ENCODE measurements around the gene ABCC11. TPM values are rescaled to one million over a fixed set of nuclear protein-coding genes. Genes with fewer than 3 reads are reported as not detected.

Gene ABCC11
- total and polyA plus RNA-seq, 2 donors: 0.14 to 0.23 TPM

GRCh38 chr16:48236286-48236685, 11.1 kb downstream of the ABCC11 start:
- 99% methylated on average over 1 of the region's 1 CpG for WGBS

GRCh38 chr16:48235556-48236136, 11.7 kb downstream of the ABCC11 start:
- no peak overlapping the region for H3K27ac ChIP-seq (ENCODE audit: low read depth in 1 of 2, low read length in 1 of 2)
- H3K4me3 ChIP-seq (ENCODE audit: low read length in 2 of 2): no peak overlapping the region
- no peaks in the 10 kb centered on the region for H3K4me1 ChIP-seq (ENCODE audit: control insufficient read depth in 2 of 2, insufficient read depth in 2 of 2, low read length in 2 of 2)
- H3K36me3 ChIP-seq (ENCODE audit: control insufficient read depth in 2 of 2, insufficient read depth in 2 of 2, low read length in 1 of 2): no peaks in the 10 kb centered on the region
- no peaks in the 10 kb centered on the region for H3K27me3 ChIP-seq (ENCODE audit: control insufficient read depth in 2 of 2, insufficient read depth in 1 of 2, low read length in 1 of 2)
- no peaks in the 10 kb centered on the region for H3K9me3 ChIP-seq (ENCODE audit: control insufficient read depth in 2 of 2, insufficient read depth in 1 of 2, low read length in 1 of 2)
- no peak for DNase-seq (ENCODE audit: low read depth in 6 of 9, low spot score in 9 of 9)
- WGBS: 93% methylated on average over 6 of the region's 6 CpGs

More at GRCh38 chr16:48236286-48236685, 11.1 kb downstream of the ABCC11 start:
- DNase-seq (ENCODE audit: low read depth in 6 of 9, low spot score in 9 of 9): no peak
- Histone ChIP-seq H3K9me3 (ENCODE audit: control insufficient read depth in 2 of 2, insufficient read depth in 1 of 2, low read length in 1 of 2) (no peaks in the 10 kb centered on the region), H3K27ac (ENCODE audit: low read depth in 1 of 2, low read length in 1 of 2) (no peak overlapping the region), H3K27me3 (ENCODE audit: control insufficient read depth in 2 of 2, insufficient read depth in 1 of 2, low read length in 1 of 2) (no peaks in the 10 kb centered on the region), H3K4me3 (ENCODE audit: low read length in 2 of 2) (no peak overlapping the region), H3K36me3 (ENCODE audit: control insufficient read depth in 2 of 2, insufficient read depth in 2 of 2, low read length in 1 of 2) (no peaks in the 10 kb centered on the region), H3K4me1 (ENCODE audit: control insufficient read depth in 2 of 2, insufficient read depth in 2 of 2, low read length in 2 of 2) (no peaks in the 10 kb centered on the region)

- Histone ChIP-seq H3K27ac (ENCODE audit: low read depth in 1 of 2, low read length in 1 of 2) (no peak overlapping the region), H3K4me3 (ENCODE audit: low read length in 2 of 2) (no peak overlapping the region)
These were observed 12.2 kb downstream of the ABCC11 start for GRCh38 chr16:48235058-48235555.

GRCh38 chr16:48234630-48235029, 12.7 kb downstream of the ABCC11 start:
- H3K27ac ChIP-seq (ENCODE audit: low read depth in 1 of 2, low read length in 1 of 2): no peak overlapping the region
- no peaks in the 10 kb centered on the region for H3K27me3 ChIP-seq (ENCODE audit: control insufficient read depth in 2 of 2, insufficient read depth in 1 of 2, low read length in 1 of 2)
- H3K9me3 ChIP-seq (ENCODE audit: control insufficient read depth in 2 of 2, insufficient read depth in 1 of 2, low read length in 1 of 2): no peaks in the 10 kb centered on the region
- no peak overlapping the region for H3K4me3 ChIP-seq (ENCODE audit: low read length in 2 of 2)
- no peak for DNase-seq (ENCODE audit: low read depth in 6 of 9, low spot score in 9 of 9)
- H3K36me3 ChIP-seq (ENCODE audit: control insufficient read depth in 2 of 2, insufficient read depth in 2 of 2, low read length in 1 of 2): no peaks in the 10 kb centered on the region
- H3K4me1 ChIP-seq (ENCODE audit: control insufficient read depth in 2 of 2, insufficient read depth in 2 of 2, low read length in 2 of 2): no peaks in the 10 kb centered on the region

More at GRCh38 chr16:48235058-48235555, 12.2 kb downstream of the ABCC11 start:
- no peak for DNase-seq (ENCODE audit: low read depth in 6 of 9, low spot score in 9 of 9)
- no peaks in the 10 kb centered on the region for H3K4me1 ChIP-seq (ENCODE audit: control insufficient read depth in 2 of 2, insufficient read depth in 2 of 2, low read length in 2 of 2)
- no peaks in the 10 kb centered on the region for H3K36me3 ChIP-seq (ENCODE audit: control insufficient read depth in 2 of 2, insufficient read depth in 2 of 2, low read length in 1 of 2)
- no peaks in the 10 kb centered on the region for H3K9me3 ChIP-seq (ENCODE audit: control insufficient read depth in 2 of 2, insufficient read depth in 1 of 2, low read length in 1 of 2)
- 93% methylated on average over 6 of the region's 6 CpGs for WGBS
- H3K27me3 ChIP-seq (ENCODE audit: control insufficient read depth in 2 of 2, insufficient read depth in 1 of 2, low read length in 1 of 2): no peaks in the 10 kb centered on the region

- Histone ChIP-seq H3K27ac (ENCODE audit: low read depth in 1 of 2, low read length in 1 of 2) (no peak overlapping the region), H3K36me3 (ENCODE audit: control insufficient read depth in 2 of 2, insufficient read depth in 2 of 2, low read length in 1 of 2) (no peaks in the 10 kb centered on the region), H3K9me3 (ENCODE audit: control insufficient read depth in 2 of 2, insufficient read depth in 1 of 2, low read length in 1 of 2) (no peaks in the 10 kb centered on the region), H3K27me3 (ENCODE audit: control insufficient read depth in 2 of 2, insufficient read depth in 1 of 2, low read length in 1 of 2) (no peaks in the 10 kb centered on the region), H3K4me1 (ENCODE audit: control insufficient read depth in 2 of 2, insufficient read depth in 2 of 2, low read length in 2 of 2) (no peaks in the 10 kb centered on the region), H3K4me3 (ENCODE audit: low read length in 2 of 2) (no peak overlapping the region)
- DNase-seq (ENCODE audit: low read depth in 6 of 9, low spot score in 9 of 9): no peak
- WGBS: over 99% methylated on average over 2 of the region's 2 CpGs
These were observed 14.8 kb downstream of the ABCC11 start for GRCh38 chr16:48232493-48233040.

GRCh38 chr16:48231727-48232492, 15.4 kb downstream of the ABCC11 start:
- Histone ChIP-seq H3K27ac (ENCODE audit: low read depth in 1 of 2, low read length in 1 of 2) (no peak overlapping the region), H3K4me1 (ENCODE audit: control insufficient read depth in 2 of 2, insufficient read depth in 2 of 2, low read length in 2 of 2) (no peaks in the 10 kb centered on the region), H3K9me3 (ENCODE audit: control insufficient read depth in 2 of 2, insufficient read depth in 1 of 2, low read length in 1 of 2) (no peaks in the 10 kb centered on the region), H3K27me3 (ENCODE audit: control insufficient read depth in 2 of 2, insufficient read depth in 1 of 2, low read length in 1 of 2) (no peaks in the 10 kb centered on the region), H3K4me3 (ENCODE audit: low read length in 2 of 2) (no peak overlapping the region), H3K36me3 (ENCODE audit: control insufficient read depth in 2 of 2, insufficient read depth in 2 of 2, low read length in 1 of 2) (no peaks in the 10 kb centered on the region)
- DNase-seq (ENCODE audit: low read depth in 6 of 9, low spot score in 9 of 9): peak in 6 of 9 donors; percentile 9 to 35 (median 18)
- 48% methylated on average over 11 of the region's 11 CpGs for WGBS

GRCh38 chr16:48225456-48225855, 21.9 kb downstream of the ABCC11 start:
- Histone ChIP-seq H3K36me3 (ENCODE audit: control insufficient read depth in 2 of 2, insufficient read depth in 2 of 2, low read length in 1 of 2) (no peaks in the 10 kb centered on the region), H3K4me3 (ENCODE audit: low read length in 2 of 2) (no peak overlapping the region), H3K27me3 (ENCODE audit: control insufficient read depth in 2 of 2, insufficient read depth in 1 of 2, low read length in 1 of 2) (no peaks in the 10 kb centered on the region), H3K9me3 (ENCODE audit: control insufficient read depth in 2 of 2, insufficient read depth in 1 of 2, low read length in 1 of 2) (no peaks in the 10 kb centered on the region), H3K27ac (ENCODE audit: low read depth in 1 of 2, low read length in 1 of 2) (no peak overlapping the region), H3K4me1 (ENCODE audit: control insufficient read depth in 2 of 2, insufficient read depth in 2 of 2, low read length in 2 of 2) (no peaks in the 10 kb centered on the region)
- DNase-seq (ENCODE audit: low read depth in 6 of 9, low spot score in 9 of 9): no peak
- 97% methylated on average over 5 of the region's 5 CpGs for WGBS

GRCh38 chr16:48223490-48223889, 23.8 kb downstream of the ABCC11 start:
- Histone ChIP-seq H3K4me3 (ENCODE audit: low read length in 2 of 2) (no peak overlapping the region), H3K27me3 (ENCODE audit: control insufficient read depth in 2 of 2, insufficient read depth in 1 of 2, low read length in 1 of 2) (no peaks in the 10 kb centered on the region), H3K4me1 (ENCODE audit: control insufficient read depth in 2 of 2, insufficient read depth in 2 of 2, low read length in 2 of 2) (no peaks in the 10 kb centered on the region), H3K27ac (ENCODE audit: low read depth in 1 of 2, low read length in 1 of 2) (no peak overlapping the region), H3K9me3 (ENCODE audit: control insufficient read depth in 2 of 2, insufficient read depth in 1 of 2, low read length in 1 of 2) (no peaks in the 10 kb centered on the region), H3K36me3 (ENCODE audit: control insufficient read depth in 2 of 2, insufficient read depth in 2 of 2, low read length in 1 of 2) (no peaks in the 10 kb centered on the region)
- 97% methylated on average over 4 of the region's 4 CpGs for WGBS
- DNase-seq (ENCODE audit: low read depth in 6 of 9, low spot score in 9 of 9): no peak

GRCh38 chr16:48220891-48221290, 26.4 kb downstream of the ABCC11 start:
- Histone ChIP-seq H3K4me1 (ENCODE audit: control insufficient read depth in 2 of 2, insufficient read depth in 2 of 2, low read length in 2 of 2) (no peaks in the 10 kb centered on the region), H3K4me3 (ENCODE audit: low read length in 2 of 2) (no peak overlapping the region)
- 88% methylated on average over 3 of the region's 3 CpGs for WGBS

More at GRCh38 chr16:48220891-48221290, 26.4 kb downstream of the ABCC11 start:
- Histone ChIP-seq H3K27me3 (ENCODE audit: control insufficient read depth in 2 of 2, insufficient read depth in 1 of 2, low read length in 1 of 2) (no peaks in the 10 kb centered on the region), H3K27ac (ENCODE audit: low read depth in 1 of 2, low read length in 1 of 2) (no peak overlapping the region), H3K36me3 (ENCODE audit: control insufficient read depth in 2 of 2, insufficient read depth in 2 of 2, low read length in 1 of 2) (no peaks in the 10 kb centered on the region), H3K9me3 (ENCODE audit: control insufficient read depth in 2 of 2, insufficient read depth in 1 of 2, low read length in 1 of 2) (no peaks in the 10 kb centered on the region)
- no peak for DNase-seq (ENCODE audit: low read depth in 6 of 9, low spot score in 9 of 9)
